NCI-H2196 (cell line): Measurements from ENCODE around the gene PPCS.

Experiments used
- DNase-seq: peaks from one replicate; lab custom pipeline; 2025; ENCODE audit not compliant: unreplicated experiment; lab: John Stamatoyannopoulos, UW

PPCS gene

DNA sequence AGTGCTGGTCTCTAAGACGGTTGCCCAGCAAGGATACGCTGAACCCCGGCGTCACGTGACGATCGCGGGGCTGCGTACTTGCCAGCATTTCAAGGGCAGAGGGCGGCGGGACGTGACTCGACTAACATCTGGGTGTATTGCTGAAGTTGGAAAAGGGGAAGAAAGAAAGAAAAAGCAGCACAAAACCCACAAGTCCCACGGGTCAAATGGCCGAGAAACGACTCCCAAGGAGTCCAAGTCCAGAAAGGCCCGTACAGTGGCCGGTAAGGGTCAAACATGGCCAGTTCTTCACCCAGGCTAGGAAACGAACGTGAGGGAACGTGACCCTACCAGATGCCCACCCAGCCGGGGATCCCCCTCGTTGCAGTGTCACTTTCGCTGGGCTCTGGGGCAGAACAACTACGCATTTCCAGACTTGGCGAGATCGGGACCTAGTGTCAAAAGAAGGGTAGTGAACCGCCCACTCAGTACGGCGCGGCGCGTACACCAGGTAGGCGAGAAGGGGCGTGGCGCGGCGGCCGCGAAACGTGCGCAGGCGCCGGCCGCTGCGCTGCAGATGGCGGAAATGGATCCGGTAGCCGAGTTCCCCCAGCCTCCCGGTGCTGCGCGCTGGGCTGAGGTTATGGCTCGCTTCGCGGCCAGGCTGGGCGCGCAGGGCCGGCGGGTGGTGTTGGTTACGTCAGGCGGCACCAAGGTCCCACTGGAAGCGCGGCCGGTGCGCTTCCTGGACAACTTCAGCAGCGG, at the start of gene PPCS, which contains the start of gene ZMYND12:
Gene PPCS, plus strand, starts transcription at position 534 of the 744 bp plus-strand sequence. Its CDS starts 23 bp downstream, at position 557.
Gene ZMYND12, minus strand, starts transcription at position 13 of the 744 bp plus-strand sequence. CDS start 25 bp downstream, outside the sequence.
- peak; percentile 92 for DNase-seq

GRCh38 chr1:42414551-42415496, 41.5 kb upstream of the PPCS start:
- no peak for DNase-seq

GRCh38 chr1:42417166-42417565, 39.2 kb upstream of the PPCS start:
- no peak for DNase-seq

GRCh38 chr1:42418516-42418915, 37.8 kb upstream of the PPCS start:
- DNase-seq, result no peak

DNA sequence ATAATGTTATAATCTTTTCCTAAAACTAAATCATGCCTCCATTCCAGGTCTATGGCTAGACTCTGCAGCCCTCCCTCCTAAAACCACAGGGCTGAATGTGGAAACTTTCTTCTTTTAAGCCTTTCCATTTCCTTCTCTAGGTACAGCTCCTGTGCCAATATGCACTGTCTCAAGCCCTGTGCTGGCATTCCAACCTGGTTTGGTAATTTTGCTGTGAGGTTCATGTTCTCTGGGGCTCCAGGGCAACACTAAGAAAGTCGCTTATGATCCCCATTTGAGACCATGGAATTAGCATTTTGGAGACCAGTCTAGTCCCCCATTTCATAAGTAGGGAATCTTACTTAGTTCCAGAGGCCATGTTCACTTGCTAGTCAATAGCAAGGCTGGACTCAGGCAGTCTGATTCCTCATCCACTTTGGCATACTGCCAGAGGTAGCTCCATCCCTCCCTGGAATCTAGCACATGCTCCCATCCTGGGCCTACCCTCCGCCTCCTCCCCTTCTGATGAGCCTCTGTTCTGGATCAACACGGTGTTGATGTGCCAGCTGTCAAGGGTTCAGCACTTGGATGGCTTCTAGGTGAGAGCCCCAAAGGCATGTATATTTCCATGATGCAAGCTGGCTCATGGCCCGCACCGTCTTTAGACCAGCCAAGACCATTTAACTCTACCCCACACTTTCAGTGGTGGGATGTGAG, 37.1 kb upstream of the PPCS start:
- DNase-seq, result peak; percentile 14

- no peak for DNase-seq
Observed at GRCh38 chr1:42420121-42420520, 36.2 kb upstream of the PPCS start.

GRCh38 chr1:42420911-42421585, 35.3 kb upstream of the PPCS start:
- DNase-seq, result peak; percentile 90

GRCh38 chr1:42422737-42423136, 33.6 kb upstream of the PPCS start:
- no peak for DNase-seq

DNA sequence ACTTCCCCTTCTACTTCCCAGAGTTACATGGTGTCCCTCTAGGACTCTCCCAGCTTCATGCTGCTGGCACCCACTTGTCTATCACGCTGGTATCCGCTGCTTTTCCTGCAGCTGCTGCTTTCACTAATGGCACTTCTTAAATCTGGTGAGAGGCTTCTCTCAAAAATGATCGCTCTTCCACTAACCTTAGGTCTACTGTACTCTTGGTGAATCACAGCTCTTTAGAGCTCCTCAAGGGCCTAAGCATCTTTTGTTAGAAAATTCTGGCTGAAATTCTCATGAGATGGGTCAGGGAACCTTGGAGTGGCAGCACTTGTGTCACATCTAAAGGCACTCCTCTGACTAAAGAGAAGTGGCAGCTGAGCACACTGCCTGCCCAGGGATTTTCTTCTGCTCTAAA, 32.7 kb upstream of the PPCS start:
- DNase-seq, result no peak

GRCh38 chr1:42424201-42424600, 32.1 kb upstream of the PPCS start:
- no peak for DNase-seq

DNA sequence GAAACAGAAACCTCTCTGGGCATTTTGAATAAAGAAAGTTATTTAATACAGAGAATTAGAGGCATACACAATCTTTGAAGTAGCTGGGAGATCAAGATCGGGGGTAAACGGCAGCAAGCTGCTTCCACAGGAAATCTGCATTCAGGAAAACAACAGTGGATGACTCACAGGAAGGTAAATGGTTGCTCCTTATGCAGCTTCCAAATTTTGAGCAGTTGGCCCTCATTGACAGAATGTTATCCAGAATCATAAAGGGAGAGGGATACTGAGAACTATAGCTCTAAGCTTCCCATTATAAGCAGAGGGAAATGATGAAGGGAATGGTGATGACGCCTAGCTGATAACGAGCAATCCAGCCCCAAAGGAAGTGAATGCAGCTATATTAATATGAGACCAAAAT, 29.1 kb upstream of the PPCS start:
- no peak for DNase-seq

DNA sequence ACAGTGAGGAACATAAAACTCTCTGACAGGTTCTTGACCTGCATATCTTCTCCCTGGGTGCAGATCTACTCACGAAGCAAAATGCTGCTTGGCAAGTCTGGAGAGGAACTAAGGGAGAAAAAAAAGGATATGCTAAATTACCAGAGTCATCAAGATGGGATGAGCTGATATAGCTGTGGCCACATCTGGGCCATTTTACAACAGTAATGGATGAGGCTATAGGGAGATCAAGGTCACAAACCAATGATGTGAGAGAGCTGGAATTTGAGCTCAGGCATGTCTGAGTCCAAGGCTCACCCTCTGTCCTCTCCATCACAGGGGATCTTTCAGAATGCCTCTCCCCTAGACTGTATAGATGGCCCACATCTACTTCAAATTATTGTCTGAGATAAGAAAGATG, 26.7 kb upstream of the PPCS start:
- no peak for DNase-seq

DNA sequence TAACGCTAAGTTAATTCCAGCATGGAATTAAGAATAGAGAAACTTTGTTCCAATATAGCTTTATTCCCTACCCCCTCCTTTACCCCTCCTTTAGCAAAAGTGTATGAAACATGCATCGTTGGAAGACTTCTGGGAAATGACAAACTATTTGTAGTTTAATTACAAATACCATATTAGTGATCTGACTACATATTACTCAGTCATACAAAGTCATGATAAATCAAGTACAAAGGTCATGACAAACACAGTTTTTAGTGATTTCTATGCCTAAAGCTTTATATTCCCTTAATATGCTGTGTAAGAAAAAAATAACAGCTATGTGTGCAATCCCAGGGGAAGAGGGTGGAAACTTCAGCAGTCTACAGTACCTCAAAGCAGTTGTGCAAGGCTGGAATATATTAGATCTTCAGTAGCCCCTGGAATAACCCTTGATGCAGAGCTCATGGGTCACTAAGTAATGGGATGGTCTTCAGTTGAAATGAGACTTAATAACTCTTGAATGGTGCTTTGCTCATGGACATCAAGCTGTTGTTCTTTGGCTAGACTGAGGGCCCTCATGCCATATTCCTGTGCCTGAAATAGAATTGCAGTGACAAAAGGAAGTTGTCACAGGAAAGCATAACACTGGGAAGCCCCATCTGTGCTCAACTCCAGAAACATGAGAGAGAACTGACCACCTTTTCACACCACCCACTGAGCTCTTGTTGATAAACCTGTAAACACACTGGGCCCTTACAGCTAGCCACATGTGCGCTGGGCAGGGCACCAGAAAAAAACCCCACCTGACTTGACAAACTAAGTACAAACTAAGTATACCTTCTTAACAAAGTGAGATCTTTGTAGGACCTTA, 25.8 kb upstream of the PPCS start:
- DNase-seq, result no peak

DNA sequence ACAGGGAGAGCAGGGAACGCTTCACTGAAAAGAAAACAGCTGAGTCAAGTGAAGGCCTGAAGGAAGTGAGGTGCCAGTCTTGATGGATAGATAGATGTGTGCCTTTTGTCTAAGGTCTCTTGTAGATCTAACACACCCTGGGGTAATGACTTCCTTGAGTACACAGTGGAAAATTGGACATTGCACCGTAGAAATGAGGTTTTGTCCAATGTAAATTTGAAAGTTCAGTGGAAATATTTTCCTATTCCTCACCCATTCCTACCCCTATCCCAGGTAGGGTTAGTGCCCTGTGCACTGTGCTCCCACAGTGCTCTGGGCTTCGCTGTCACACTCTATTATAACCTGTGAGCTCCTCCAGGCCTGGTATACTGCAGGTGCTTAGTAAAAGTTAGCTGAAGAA, 24.8 kb upstream of the PPCS start:
- DNase-seq, result no peak

DNA sequence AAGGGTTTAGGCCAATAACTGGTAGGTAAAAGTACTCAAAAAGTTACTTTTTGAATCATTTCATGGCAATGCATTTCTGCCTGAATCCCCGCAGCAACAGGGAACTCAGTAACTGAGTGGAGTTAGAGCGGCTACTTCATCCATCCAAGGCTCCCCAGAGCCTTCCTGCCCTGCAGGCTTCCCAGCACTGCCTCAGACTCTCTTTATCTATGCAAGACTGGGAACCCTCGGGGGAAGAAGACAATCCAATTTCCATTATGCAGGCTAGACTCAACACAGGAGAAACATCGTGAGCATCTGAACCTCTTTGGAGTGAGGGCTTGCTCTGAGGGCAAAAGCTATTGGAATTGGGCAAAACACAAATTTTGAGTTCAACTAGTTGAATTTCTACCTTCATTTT, 23.6 kb upstream of the PPCS start:
- DNase-seq, result no peak

GRCh38 chr1:42433369-42433768, 23.0 kb upstream of the PPCS start:
- DNase-seq, result no peak

GRCh38 chr1:42434340-42434739, 22.0 kb upstream of the PPCS start:
- no peak for DNase-seq

GRCh38 chr1:42439940-42440339, 16.4 kb upstream of the PPCS start:
- DNase-seq, result peak; percentile 11

DNA sequence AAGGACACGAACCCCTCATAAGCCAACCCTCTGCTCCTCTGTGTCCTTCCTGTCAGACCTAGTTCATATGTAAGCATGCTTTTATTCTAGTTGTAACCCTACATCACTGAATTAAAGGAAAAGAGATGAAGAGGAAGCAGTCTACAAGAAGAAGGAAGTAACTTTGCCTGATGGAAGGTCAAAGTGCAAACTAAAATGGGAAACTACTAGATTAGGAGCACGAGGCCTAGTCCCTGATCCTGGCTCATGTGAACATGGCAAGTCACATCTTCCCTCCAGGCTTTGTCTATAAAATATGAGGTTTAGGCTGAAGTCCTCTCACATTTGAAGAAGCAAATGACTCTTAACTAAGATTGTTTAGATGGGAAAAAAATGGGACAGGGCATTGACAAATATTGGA, 13.7 kb upstream of the PPCS start:
- DNase-seq, result no peak

- no peak for DNase-seq
Observed at GRCh38 chr1:42449256-42449655, 7.1 kb upstream of the PPCS start.
